ENCODE data around the gene CD99.
"Not testable (repeated sequence)": the region's sequence is repeated elsewhere in the genome, so short reads cannot be mapped to it uniquely, and the experiment has no call there.

The CD99 gene

GRCh38 chrX:2666491-2666890 lies 24.6 kb upstream of the CD99 start:
- TF ChIP-seq CTCF (IDR thresholded peaks at IDR 0.05; ENCODE audit: low read depth, low read length) (no peak), EZH2phosphoT487 (IDR thresholded peaks at IDR 0.05; ENCODE audit: low read depth) (no peak)
- H3K4me2 ChIP-seq (ENCODE audit: low read length) = no peak overlapping the region
- H3K27me3 ChIP-seq (ENCODE audit: low read depth, low read length) = no peaks in the 10 kb centered on the region

GRCh38 chrX:2670978-2671377 lies 20.1 kb upstream of the CD99 start:
- TF ChIP-seq CTCF (IDR thresholded peaks at IDR 0.05; ENCODE audit: low read depth, low read length) (no peak), EZH2phosphoT487 (IDR thresholded peaks at IDR 0.05; ENCODE audit: low read depth) (no peak)
- Histone ChIP-seq H3K79me2 (ENCODE audit: low read length) (no peaks in the 10 kb centered on the region), H3K9me3 (ENCODE audit: insufficient read depth, low read length) (no peaks in the 10 kb centered on the region), H3K9ac (ENCODE audit: low read length) (no peak overlapping the region), H2AFZ (ENCODE audit: low read depth, low read length) (no peak overlapping the region), H3K27me3 (ENCODE audit: low read depth, low read length) (no peaks in the 10 kb centered on the region), H3K4me3 (ENCODE audit: low read length) (no peak overlapping the region), H3K4me1 (ENCODE audit: low read length) (no peaks in the 10 kb centered on the region), H3K4me2 (ENCODE audit: low read length) (no peak overlapping the region), H3K36me3 (replicated peaks; ENCODE audit: low read depth, low read length) (no peaks in the 10 kb centered on the region), H3K27ac (ENCODE audit: low read length) (no peak overlapping the region), H4K20me1 (ENCODE audit: insufficient read depth, low read length) (no peaks in the 10 kb centered on the region)

More at GRCh38 chrX:2666491-2666890, 24.6 kb upstream of the CD99 start:
- Histone ChIP-seq H3K36me3 (replicated peaks; ENCODE audit: low read depth, low read length) (no peaks in the 10 kb centered on the region), H2AFZ (ENCODE audit: low read depth, low read length) (no peak overlapping the region), H3K4me3 (ENCODE audit: low read length) (no peak overlapping the region), H3K9ac (ENCODE audit: low read length) (no peak overlapping the region), H3K79me2 (ENCODE audit: low read length) (no peaks in the 10 kb centered on the region), H4K20me1 (ENCODE audit: insufficient read depth, low read length) (no peaks in the 10 kb centered on the region), H3K27ac (ENCODE audit: low read length) (no peak overlapping the region), H3K4me1 (ENCODE audit: low read length) (peaks cover 3% of the 10 kb centered on the region; the same call in 1 of the 2 replicates), H3K9me3 (ENCODE audit: insufficient read depth, low read length) (no peaks in the 10 kb centered on the region)

GRCh38 chrX:2672084-2672483 lies 19.0 kb upstream of the CD99 start:
- no peak overlapping the region for H3K4me2 ChIP-seq (ENCODE audit: low read length)
- no peak overlapping the region for H2AFZ ChIP-seq (ENCODE audit: low read depth, low read length)
- H3K27ac ChIP-seq (ENCODE audit: low read length) = no peak overlapping the region
- H3K9me3 ChIP-seq (ENCODE audit: insufficient read depth, low read length) = no peaks in the 10 kb centered on the region
- no peak overlapping the region for H3K4me3 ChIP-seq (ENCODE audit: low read length)
- no peaks in the 10 kb centered on the region for H3K36me3 ChIP-seq (replicated peaks; ENCODE audit: low read depth, low read length)
- H4K20me1 ChIP-seq (ENCODE audit: insufficient read depth, low read length) = no peaks in the 10 kb centered on the region
- H3K79me2 ChIP-seq (ENCODE audit: low read length) = no peaks in the 10 kb centered on the region
- peaks cover 2% of the 10 kb centered on the region; the same call in 1 of the 2 replicates for H3K27me3 ChIP-seq (ENCODE audit: low read depth, low read length)
- no peak for TF ChIP-seq EZH2phosphoT487 (IDR thresholded peaks at IDR 0.05; ENCODE audit: low read depth)
- TF ChIP-seq CTCF (IDR thresholded peaks at IDR 0.05; ENCODE audit: low read depth, low read length) = no peak
- no peaks in the 10 kb centered on the region for H3K4me1 ChIP-seq (ENCODE audit: low read length)
- H3K9ac ChIP-seq (ENCODE audit: low read length) = no peak overlapping the region

GRCh38 chrX:2673611-2674010 lies 17.5 kb upstream of the CD99 start:
- Histone ChIP-seq H2AFZ (ENCODE audit: low read depth, low read length) (no peak overlapping the region), H3K4me2 (ENCODE audit: low read length) (no peak overlapping the region), H3K36me3 (replicated peaks; ENCODE audit: low read depth, low read length) (no peaks in the 10 kb centered on the region), H3K9ac (ENCODE audit: low read length) (no peak overlapping the region), H4K20me1 (ENCODE audit: insufficient read depth, low read length) (no peaks in the 10 kb centered on the region), H3K4me3 (ENCODE audit: low read length) (no peak overlapping the region), H3K79me2 (ENCODE audit: low read length) (no peaks in the 10 kb centered on the region), H3K9me3 (ENCODE audit: insufficient read depth, low read length) (no peaks in the 10 kb centered on the region), H3K4me1 (ENCODE audit: low read length) (no peaks in the 10 kb centered on the region), H3K27me3 (ENCODE audit: low read depth, low read length) (peaks cover 6% of the 10 kb centered on the region), H3K27ac (ENCODE audit: low read length) (no peak overlapping the region)
- no peak for TF ChIP-seq EZH2phosphoT487 (IDR thresholded peaks at IDR 0.05; ENCODE audit: low read depth)

GRCh38 chrX:2675657-2676200 lies 15.4 kb upstream of the CD99 start:
- H3K4me3 ChIP-seq (ENCODE audit: low read length); H3K27me3 ChIP-seq (ENCODE audit: low read depth, low read length); H3K79me2 ChIP-seq (ENCODE audit: low read length); H3K9ac ChIP-seq (ENCODE audit: low read length); H4K20me1 ChIP-seq (ENCODE audit: insufficient read depth, low read length); H3K4me2 ChIP-seq (ENCODE audit: low read length); H3K4me1 ChIP-seq (ENCODE audit: low read length); H3K27ac ChIP-seq (ENCODE audit: low read length); H2AFZ ChIP-seq (ENCODE audit: low read depth, low read length); H3K9me3 ChIP-seq (ENCODE audit: insufficient read depth, low read length); H3K36me3 ChIP-seq (replicated peaks; ENCODE audit: low read depth, low read length): not testable (repeated sequence)

Data from OCI-LY3 (cell line).